GM21515 (cell line): Measurements from ENCODE around the gene OR51B2.

ENCODE experiments used
- ATAC-seq: cut with Tn5 transposase; IDR thresholded peaks from one replicate; pipeline ENCODE4 v1.9.1; 2021; ENCODE audit not compliant: unreplicated experiment

Gene OR51B2

GRCh38 chr11:5284637-5285036 is 39.5 kb downstream of the OR51B2 start:
- no peak for ATAC-seq

DNA sequence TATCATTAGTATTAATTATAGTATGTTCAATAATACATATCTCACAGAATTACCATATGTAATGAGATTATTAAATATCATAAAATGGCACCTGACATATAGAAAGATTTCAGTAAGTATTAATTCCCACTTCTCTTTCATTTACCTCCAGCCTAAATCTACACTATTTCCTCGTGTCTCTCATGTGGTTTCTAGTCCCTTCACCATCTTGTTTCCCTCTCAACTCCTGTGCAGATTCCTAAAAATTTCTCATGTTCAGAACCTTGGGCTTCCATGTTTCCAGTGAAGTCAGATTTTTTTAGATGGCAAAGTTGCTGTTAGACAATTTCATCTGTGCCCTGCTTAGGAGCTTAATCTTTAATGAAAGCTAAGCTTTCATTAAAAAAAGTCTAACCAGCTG is 40.2 kb downstream of the OR51B2 start:
- no peak for ATAC-seq

GRCh38 chr11:5283086-5283485 is 41.0 kb downstream of the OR51B2 start:
- ATAC-seq = no peak

DNA sequence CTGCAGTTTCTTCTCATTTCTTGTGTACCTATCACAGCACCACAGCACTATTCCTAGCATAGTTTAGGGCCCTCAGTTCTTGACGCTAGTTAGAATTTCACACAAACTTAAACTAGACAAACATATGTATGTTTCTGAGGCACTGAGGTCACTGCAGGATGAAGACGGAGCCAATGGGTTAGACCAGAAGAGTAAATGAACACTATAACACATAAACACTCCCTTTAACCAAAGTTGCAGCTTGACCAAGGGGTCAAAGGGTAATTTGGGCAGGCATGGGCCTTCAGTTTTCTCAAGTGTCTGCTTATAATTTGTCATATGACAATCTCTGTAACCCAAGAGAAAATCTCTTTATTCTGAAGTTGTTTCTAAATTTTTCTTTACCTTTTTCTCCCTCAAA is 41.5 kb downstream of the OR51B2 start:
- ATAC-seq = no peak

GRCh38 chr11:5281596-5281995 is 42.5 kb downstream of the OR51B2 start:
- ATAC-seq = no peak

DNA sequence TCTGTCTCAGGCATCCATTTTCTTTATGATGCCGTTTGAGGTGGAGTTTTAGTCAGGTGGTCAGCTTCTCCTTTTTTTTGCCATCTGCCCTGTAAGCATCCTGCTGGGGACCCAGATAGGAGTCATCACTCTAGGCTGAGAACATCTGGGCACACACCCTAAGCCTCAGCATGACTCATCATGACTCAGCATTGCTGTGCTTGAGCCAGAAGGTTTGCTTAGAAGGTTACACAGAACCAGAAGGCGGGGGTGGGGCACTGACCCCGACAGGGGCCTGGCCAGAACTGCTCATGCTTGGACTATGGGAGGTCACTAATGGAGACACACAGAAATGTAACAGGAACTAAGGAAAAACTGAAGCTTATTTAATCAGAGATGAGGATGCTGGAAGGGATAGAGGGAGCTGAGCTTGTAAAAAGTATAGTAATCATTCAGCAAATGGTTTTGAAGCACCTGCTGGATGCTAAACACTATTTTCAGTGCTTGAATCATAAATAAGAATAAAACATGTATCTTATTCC is 43.5 kb downstream of the OR51B2 start:
- peak; percentile 74 for ATAC-seq

DNA sequence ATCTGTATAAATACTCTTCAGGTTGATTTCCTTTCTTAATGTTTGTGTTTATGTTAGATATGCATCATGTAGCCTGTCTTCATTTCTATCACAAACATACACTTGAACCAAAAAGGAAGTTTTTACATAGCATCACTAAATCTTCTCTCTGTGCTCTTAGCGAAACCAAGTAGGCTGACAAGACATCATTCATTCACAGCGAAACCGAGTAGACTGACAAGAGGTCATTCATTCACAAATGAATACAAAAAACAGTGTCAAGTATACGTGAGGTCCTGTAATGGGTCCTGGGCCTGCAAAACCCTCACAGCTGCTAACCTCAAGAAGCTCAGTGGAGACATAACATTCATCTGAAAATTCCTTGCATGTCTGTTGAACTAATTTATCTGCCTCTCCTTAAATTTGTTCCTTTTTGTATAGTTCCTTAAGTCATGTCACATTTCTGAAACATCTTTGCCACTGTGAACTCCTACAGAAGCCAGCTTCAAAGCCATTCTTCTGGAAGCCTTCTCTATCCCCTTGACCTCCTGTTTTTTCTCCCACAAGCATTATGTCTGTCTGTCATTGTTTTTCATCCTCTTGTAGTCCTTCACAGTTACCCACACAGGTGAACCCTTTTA is 44.5 kb downstream of the OR51B2 start:
- no peak for ATAC-seq

- no peak for ATAC-seq
Observed at GRCh38 chr11:5277807-5278382, 46.2 kb downstream of the OR51B2 start.

GRCh38 chr11:5276697-5277096 is 47.4 kb downstream of the OR51B2 start:
- ATAC-seq = no peak

- ATAC-seq = no peak
Observed at GRCh38 chr11:5275369-5276110, 48.6 kb downstream of the OR51B2 start.

GRCh38 chr11:5274395-5274794 is 49.7 kb downstream of the OR51B2 start:
- no peak for ATAC-seq
